ENCODE measurements around the gene B3GNT5. TPM values are rescaled to one million over a fixed set of nuclear protein-coding genes. Genes with fewer than 3 reads are reported as not detected.
"Not testable (repeated sequence)": the region's sequence is repeated elsewhere in the genome, so short reads cannot be mapped to it uniquely, and the experiment has no call there.

The B3GNT5 gene
- total RNA-seq, 1 experiment from 2014 or later = 52.6 TPM

DNA sequence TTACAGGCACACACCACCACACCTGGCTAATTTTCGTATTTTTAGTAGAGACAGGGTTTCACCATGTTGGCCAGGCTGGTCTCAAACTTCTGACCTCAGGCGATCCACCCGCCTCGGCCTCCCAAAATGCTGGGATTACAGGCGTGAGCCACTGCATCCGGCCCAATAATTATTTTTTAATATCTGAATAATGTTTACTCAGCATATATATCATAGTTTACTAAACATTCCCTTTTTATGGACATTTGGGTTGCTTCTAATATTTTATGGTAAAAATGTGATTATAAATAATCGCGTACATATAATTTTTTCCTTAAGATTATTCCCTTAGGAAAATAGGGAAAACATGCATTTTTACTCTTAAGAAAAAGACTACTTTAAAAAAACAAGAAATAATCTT is 22.8 kb upstream of the B3GNT5 start:
- DNase-seq (ENCODE audit: low read depth) = not testable (repeated sequence)

- DNase-seq (ENCODE audit: low read depth) = no peak
Observed at GRCh38 chr3:183230826-183231225, 22.2 kb upstream of the B3GNT5 start.

DNA sequence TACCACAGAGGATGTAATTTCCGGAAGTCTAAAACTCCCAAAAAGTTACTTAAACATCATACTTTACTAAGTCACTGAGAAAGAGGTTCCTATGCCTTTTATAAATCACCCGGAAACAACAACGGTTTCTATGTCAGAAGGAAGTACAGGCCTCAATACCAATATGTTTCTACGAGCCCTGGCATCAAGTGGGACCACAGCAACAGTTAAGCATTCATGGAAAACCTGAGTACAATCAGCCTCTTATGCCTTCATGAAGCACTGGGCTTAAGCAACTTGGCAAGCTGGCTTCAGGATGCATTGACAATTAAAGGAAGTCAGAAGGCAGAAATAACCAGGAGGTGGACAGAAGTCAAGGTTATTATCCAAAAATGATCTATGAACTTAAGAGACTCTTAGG is 19.1 kb upstream of the B3GNT5 start:
- no peak for DNase-seq (ENCODE audit: low read depth)

- DNase-seq (ENCODE audit: low read depth) = no peak
Observed at GRCh38 chr3:183239046-183239445, 14.0 kb upstream of the B3GNT5 start.

GRCh38 chr3:183242431-183242830 is 10.6 kb upstream of the B3GNT5 start:
- no peak for DNase-seq (ENCODE audit: low read depth)

- peak; percentile 40 for DNase-seq (ENCODE audit: low read depth)
Observed at GRCh38 chr3:183244219-183244618, 8.8 kb upstream of the B3GNT5 start.

DNA sequence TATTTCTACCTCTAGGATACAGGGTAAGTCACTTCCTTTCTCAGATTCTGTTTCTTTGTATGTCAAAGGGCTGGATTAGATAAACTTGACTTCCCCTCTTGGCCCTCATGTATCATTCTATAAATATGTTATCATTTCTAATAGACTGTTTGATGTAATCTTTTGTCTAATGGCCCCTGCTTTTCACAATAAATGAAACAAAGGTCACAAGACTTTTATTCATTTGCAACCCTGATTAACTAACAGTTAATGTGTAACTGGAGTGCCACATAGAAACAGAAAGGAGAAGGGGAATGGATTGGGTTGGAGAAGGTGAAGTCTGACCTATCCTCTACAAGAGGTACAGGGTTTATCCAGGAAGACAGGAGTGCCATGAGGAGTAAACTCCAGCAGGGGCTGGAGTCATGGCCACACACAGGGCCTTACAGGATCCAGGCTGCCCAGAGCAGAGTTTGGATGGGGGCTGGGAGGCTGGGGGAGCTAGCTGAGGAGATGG is 8.0 kb upstream of the B3GNT5 start:
- no peak for DNase-seq (ENCODE audit: low read depth)

DNA sequence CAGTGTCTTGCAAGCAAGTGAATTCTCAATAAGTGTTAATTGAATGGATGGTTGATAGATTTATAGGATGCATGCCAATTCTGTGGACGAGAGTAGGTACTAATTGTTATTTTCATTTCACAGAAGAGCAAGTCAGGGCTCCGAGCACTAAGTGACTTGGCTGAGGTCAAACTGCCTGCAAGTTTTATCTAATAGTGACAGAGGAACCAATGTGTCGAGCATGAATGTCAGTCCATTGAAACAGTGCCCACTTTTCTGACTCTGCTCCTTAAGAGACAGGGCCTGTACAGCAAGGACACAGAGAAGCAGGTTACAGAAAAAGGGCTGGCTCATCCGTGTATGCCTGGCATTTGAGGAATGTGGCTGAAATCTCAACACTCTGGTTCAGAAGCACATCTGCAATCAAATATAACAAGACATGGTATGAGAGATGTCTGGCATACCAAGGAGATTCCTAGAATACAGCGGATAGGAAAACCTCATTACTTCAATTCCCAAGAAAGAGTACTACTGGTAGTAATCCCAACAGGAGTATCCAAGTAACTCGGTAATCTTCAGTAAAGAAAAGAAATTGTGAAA is 6.0 kb upstream of the B3GNT5 start:
- DNase-seq (ENCODE audit: low read depth) = no peak

DNA sequence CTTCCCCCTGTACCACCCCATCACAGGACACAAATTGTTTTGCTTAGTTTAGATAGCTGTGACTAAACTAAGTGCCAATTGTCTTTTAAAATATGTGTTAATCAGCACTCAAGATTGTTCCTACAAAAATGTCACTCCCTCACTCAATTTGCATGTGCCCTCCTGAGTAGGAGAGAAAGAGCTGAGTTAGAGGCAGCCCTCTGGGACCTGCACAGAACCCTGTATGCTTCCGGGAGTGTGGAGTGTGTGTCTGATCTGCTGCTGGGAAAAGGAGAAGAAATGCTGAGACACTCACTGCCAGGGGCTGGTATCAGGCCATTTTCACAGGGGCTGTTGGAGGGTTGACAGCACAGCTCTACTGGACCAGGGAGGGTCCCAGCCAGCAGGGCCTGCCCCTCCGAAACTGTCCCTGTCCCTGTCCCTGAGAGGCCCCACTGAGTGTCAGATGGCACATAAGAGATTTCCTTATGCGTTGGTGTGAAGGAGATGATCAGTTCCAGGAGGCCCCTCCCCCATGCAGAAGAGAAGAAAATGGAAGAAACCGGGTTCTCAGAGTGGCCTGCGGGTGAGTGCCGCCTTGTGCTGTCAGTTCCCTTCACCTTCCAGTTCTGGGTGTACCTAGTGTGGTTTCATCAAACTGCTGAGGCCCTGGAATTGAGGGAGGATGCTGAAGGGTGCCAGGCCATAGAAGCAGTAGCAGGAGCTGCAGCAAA is 3.9 kb upstream of the B3GNT5 start:
- DNase-seq (ENCODE audit: low read depth) = no peak

DNA sequence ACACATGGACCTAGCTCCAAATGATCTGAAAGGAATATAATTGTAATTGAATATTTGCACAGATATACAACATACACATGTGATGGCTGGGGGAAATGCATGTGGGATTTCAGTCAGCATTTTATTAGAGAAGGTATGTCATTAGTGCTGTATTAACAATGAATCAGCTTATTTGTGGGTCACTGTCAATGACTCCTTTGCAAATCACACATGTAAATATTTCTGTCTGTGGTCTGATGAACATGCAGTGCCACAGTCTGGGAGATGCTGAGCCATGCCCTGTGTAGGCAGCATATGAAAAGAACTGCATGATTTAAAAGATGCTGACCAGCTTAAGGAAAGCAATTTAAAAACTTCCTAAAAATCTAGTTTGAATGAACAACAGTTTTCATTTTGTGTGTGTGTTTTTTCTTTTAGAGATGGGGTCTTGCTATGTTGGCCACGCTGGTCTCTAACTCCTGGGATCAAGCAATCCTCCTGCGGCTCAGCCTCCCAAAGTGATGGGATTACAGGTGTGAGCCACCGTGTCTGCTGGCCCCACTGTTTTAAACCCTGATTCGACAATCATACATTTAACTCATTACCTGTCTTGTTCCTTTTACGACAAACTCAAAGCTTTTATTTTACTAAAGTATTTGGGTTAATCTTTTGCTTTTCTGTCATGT is 803 bp upstream of the B3GNT5 start:
- no peak for DNase-seq (ENCODE audit: low read depth)

GRCh38 chr3:183253528-183254486 is 754 bp downstream of the B3GNT5 start:
- DNase-seq (ENCODE audit: low read depth) = peak; percentile 63

DNA sequence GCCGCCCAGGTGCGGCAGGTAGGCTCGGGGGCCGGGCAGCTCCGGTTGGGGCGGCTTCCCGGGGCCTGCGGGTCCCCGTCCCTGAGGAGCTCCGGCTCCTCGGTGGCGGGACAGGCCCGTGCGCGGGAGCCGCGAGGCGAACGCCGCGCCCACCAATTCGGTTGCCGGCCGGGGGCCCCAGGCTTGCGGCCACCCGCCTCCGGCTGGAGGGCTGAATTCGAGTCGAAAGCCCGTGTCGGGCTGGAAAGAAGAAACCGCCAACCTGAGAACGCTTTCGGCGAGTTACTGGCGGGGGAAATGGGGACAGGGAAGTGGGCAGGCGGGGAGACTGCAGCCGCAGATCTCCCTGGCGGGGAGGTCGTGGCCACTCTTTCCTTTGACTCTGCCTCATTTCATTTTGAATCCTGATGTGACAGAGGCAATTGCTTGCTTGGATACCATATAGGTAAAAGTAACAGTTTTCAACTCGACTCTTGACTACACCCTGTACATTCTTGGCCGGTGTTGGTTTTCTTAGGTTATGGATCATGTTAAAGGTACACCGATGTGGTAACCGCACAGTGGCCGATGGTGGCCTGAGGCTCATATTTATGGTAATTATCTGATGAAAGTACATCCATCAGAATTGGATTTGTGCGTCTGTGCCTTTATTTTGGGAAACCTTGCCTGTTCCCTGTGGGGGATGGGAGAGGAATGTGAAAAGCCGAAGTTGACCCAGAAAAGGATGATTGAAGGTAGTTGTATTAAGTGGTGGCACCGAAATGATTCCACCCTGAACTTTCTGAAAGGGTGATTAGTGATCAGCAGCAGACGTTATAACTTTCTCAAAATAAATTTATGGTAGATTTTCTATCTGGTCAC is 1.7 kb downstream of the B3GNT5 start:
- peak; percentile 38 for DNase-seq (ENCODE audit: low read depth)

GRCh38 chr3:183255348-183255730 is 2.3 kb downstream of the B3GNT5 start:
- peak; percentile 82 for DNase-seq (ENCODE audit: low read depth)

GRCh38 chr3:183259087-183259486 is 6.0 kb downstream of the B3GNT5 start:
- DNase-seq (ENCODE audit: low read depth) = no peak

DNA sequence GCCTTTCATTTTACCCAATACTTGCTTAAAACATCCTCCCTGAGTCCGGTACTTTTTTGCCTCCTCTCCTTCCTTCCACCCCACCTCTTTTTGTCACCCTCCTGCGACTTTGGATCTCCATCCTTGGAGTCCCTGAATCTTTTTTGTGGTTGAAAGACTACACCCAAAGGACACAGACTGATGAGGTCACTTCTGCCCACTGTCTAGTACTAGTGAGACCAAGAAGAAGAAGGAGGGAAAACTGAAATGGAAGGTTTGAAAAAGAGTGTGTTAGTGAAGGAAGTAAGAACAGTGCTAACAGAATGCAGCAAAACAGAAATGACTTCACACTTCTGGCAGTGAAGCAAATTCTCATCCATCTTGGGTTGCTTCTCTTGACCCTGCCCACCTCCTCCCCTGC is 6.6 kb downstream of the B3GNT5 start:
- peak; percentile 61 for DNase-seq (ENCODE audit: low read depth)

DNA sequence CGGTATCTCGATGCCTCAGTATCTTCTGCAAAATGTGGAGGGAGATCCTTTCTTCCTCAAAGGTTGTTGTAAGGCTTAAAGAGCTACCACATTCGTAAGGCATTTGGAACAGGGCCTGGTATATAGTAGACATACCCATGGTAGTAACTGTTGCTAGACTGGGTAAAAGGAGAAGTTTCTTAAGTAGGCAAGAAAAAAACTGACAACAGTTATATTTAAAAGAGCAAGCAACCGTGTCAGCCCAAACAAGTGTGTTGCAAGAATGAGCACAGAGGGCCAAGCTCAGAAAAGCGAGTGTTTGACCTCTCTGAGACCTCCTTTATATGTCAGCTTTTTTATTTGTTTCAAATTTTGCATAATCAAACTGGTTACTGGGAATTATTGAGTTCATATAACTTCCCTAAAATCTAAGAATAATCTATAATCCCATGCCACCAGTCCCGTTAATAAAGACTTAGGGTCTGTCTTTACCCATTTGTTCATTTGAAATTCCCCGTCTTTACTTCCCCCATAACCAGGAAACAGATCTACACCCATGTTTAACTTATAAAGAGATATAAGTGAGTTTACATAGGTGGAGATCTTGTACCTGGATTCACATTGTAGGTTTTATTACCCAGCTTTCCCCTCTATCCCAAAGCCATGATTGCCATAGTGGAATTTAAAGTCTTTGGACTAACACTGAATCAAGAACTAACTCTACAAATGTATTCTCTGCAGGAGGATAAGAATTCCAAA is 7.3 kb downstream of the B3GNT5 start:
- no peak for DNase-seq (ENCODE audit: low read depth)

GRCh38 chr3:183261151-183261724 is 8.2 kb downstream of the B3GNT5 start:
- no peak for DNase-seq (ENCODE audit: low read depth)

- DNase-seq (ENCODE audit: low read depth) = no peak
Observed at GRCh38 chr3:183262875-183263378, 9.9 kb downstream of the B3GNT5 start.

- DNase-seq (ENCODE audit: low read depth) = peak; percentile 40
Observed at GRCh38 chr3:183264268-183264667, 11.2 kb downstream of the B3GNT5 start.

All from LHCN-M2 (cell line).